Measurements from ENCODE around the gene NUP62.
A peak's percentile ranks its signal among the peaks of the same experiment; 100 is the strongest.
"Not testable (repeated sequence)": the region's sequence is repeated elsewhere in the genome, so short reads cannot be mapped to it uniquely, and the experiment has no call there.

NUP62 gene

DNA sequence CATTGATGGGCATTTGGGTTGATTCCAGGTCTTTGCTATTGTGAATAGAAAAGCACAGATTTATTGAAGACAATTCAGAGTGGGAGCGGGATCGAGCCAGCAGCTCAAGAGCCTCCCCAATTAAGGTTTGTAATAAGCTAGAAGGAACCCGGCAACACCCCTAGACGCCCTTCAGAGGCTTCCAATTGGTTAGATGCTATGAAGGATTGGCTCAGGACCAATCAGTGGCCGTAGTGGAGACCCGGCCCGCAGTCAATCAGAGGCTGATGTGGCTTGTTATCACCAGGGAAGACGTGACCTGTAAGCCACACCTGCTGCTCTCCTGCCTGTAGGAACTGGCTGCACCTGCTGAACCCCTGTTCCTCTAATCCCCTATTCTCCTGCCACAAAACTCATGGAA lies 17.1 kb upstream of the NUP62 start:
- no peak for DNase-seq (ENCODE audit: insufficient read length)
- FAIRE-seq = no peak
- TF ChIP-seq POLR2A (IDR thresholded peaks at IDR 0.05; ENCODE audit: low read depth, low read length) (no peak), TAF1 (IDR thresholded peaks at IDR 0.05; ENCODE audit: borderline replicate concordance, low read depth, low read length) (no peak), POLR2AphosphoS5 (IDR thresholded peaks at IDR 0.05; ENCODE audit: low read depth, low read length) (no peak)

DNA sequence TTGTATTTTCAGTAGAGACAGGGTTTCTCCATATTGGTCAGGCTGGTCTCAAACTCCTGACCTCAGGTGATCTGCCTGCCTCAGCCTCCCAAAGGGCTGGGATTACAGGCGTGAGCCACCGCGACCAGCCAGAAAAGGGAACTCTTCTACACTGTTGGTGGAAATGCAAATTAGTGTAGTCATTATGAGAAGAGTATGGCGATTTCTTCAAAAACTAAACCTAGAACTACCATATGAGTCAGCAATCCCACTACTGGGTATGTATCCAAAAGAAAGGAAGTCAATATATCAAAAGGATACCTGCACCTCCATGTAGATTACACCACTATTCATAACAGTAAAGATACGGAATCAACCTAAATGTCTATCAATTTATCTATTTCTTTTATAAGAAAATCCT lies 15.3 kb upstream of the NUP62 start:
- peak; percentile 17 for FAIRE-seq
- not testable (repeated sequence) for DNase-seq (ENCODE audit: insufficient read length)

DNA sequence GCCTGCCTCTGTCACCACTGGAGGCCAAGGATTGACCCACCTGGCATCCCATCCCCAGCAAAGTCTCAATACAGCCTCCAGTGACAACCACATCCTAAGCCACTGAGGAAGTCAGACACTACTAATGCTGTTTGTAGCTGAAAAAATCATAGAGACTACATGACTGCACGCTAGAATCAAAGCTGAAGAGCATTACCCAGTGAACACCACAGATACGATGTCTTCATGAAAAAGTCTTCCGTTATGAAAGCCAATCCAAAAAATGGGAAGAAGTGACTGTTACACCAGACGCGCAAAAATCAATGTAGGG lies 11.1 kb upstream of the NUP62 start:
- no peak for DNase-seq (ENCODE audit: insufficient read length)
- no peak for TF ChIP-seq TAF1 (IDR thresholded peaks at IDR 0.05; ENCODE audit: borderline replicate concordance, low read depth, low read length)
- no peak for TF ChIP-seq POLR2AphosphoS5 (IDR thresholded peaks at IDR 0.05; ENCODE audit: low read depth, low read length)
- no peak for TF ChIP-seq POLR2A (IDR thresholded peaks at IDR 0.05; ENCODE audit: low read depth, low read length)
- no peak for FAIRE-seq

DNA sequence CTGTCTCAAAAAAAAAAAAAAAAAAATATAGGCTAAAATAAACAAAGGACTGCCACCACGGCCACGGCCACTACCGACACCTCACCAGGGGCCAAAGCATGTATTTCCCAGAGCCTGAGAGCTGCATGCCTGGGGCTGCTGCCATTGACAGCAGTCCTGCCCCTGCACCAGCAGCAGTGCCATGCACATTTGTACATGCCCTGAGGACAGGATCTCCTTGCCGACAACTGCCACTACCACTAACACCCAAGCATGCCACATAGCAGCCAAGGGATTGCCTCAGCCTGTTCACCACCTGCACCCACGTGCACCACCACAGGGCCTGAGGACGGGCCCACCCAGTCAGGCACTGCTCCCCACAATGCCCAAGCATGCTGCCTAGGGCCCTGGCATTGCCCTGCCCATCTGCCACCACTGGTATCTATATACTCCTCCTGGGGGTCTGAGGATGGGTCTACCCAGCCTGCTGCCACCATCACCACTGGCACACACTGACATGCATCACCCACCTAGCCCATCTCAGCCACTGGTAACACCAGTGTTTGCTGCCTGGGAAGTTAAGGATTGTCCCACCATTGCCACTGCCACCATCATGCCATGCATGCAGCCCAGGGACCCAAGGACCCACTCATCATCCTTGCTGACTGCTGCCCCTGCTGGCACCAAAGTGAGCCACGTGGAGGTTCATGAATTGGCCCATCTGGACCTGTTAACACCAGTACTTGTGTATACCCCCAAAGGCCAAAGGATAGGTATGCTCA lies 10.6 kb upstream of the NUP62 start:
- no peak for TF ChIP-seq TAF1 (IDR thresholded peaks at IDR 0.05; ENCODE audit: borderline replicate concordance, low read depth, low read length)
- TF ChIP-seq POLR2A (IDR thresholded peaks at IDR 0.05; ENCODE audit: low read depth, low read length) = no peak
- no peak for TF ChIP-seq POLR2AphosphoS5 (IDR thresholded peaks at IDR 0.05; ENCODE audit: low read depth, low read length)
- FAIRE-seq (no peak), DNase-seq (ENCODE audit: insufficient read length) (no peak)

DNA sequence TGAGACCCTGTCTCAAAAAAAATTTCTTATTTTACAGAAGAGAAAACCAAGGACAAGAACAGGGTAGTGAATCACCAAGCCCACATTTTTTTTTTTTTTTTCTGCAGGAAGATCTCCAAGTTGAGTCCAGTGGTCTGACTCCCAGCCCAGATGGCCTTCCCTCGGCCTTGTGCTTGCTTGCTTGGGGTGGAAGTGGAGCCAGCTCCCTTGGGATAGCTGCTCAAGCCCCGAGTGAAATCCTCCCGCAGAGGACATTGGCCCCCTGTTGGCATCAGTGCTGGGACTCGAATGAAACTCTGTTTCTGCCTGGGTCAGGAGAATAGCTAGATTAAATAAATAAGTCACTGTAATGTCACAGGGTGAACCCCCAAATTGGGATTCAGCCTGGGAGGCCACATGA lies 9.4 kb upstream of the NUP62 start:
- FAIRE-seq (no peak), DNase-seq (ENCODE audit: insufficient read length) (no peak)
- TF ChIP-seq POLR2A (IDR thresholded peaks at IDR 0.05; ENCODE audit: low read depth, low read length) (no peak), POLR2AphosphoS5 (IDR thresholded peaks at IDR 0.05; ENCODE audit: low read depth, low read length) (no peak), TAF1 (IDR thresholded peaks at IDR 0.05; ENCODE audit: borderline replicate concordance, low read depth, low read length) (no peak)

DNA sequence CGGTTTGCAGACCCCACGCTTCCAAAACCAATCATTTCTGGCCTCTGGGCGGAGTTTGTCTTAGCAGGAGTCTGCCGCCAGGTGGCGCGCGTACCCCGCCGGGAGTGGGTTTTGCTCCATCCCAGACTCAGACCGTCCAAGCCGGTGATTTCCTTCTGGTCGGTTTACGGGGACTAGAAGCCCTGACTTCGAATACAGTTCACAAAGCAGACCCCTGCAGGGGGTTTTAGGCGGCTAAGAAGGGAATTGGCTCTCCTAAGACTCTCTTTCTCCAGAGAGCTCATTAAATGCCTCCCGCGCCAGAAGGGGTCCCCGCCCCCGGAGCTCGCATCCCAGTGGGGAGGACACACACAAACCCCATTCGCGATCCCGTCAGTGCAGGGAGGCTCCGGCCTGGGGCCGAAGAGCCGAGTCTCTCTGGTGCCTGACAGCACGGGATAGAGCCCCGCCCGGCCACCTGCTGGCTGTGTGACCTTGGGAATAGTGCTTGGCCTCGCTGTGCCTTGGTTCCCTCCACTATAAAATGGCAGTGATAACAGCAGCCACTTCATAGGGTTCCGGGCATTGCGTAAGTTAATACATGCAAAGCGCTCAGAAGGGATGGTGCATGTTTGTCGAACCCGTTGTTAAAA lies 8.6 kb upstream of the NUP62 start:
- FAIRE-seq = peak; percentile 94
- no peak for DNase-seq (ENCODE audit: insufficient read length)
- TF ChIP-seq POLR2A (IDR thresholded peaks at IDR 0.05; ENCODE audit: low read depth, low read length) (no peak), POLR2AphosphoS5 (IDR thresholded peaks at IDR 0.05; ENCODE audit: low read depth, low read length) (no peak), TAF1 (IDR thresholded peaks at IDR 0.05; ENCODE audit: borderline replicate concordance, low read depth, low read length) (no peak)

DNA sequence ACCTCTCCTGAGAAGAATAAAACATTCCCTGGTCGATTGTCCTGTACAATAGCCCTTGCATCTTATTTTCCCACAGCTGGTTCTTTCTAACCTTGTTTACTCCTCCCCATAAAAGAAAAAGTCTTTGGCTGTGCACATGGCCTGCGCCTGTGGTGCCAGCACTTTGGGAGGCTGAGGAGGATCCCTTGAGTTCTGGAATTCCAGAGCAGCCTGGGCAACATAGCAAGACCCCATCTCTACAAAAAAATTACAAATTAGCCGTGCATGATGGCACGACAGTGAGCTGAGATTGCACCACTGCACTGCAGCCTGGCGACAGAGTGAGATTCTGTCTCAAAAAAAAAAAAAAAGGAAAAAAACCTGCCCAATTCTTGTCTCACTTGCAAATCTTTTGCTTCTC lies 7.2 kb upstream of the NUP62 start:
- TF ChIP-seq TAF1 (IDR thresholded peaks at IDR 0.05; ENCODE audit: borderline replicate concordance, low read depth, low read length) (no peak), POLR2AphosphoS5 (IDR thresholded peaks at IDR 0.05; ENCODE audit: low read depth, low read length) (no peak), POLR2A (IDR thresholded peaks at IDR 0.05; ENCODE audit: low read depth, low read length) (no peak)
- no peak for FAIRE-seq
- DNase-seq (ENCODE audit: insufficient read length) = no peak

DNA sequence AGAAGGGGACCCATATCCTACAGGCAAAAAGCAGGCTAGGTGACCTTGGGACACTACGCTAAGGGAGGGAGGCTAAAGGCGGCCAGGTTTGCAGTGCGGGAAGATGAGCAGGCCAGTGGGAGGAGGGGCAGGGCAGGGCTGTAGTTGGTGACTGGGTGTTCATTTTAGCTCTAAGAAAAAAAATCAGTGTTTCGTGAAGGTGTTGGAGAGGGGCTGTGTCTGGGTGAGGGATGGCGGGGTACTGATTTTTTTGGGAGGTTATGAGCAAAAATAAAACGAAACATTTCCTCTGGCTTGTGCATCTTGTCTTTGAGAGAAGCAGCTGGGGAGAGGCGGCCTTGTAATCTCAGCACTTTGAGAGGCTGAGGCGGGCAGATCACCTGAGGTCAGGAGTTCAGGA lies 4.3 kb upstream of the NUP62 start:
- FAIRE-seq (no peak), DNase-seq (ENCODE audit: insufficient read length) (no peak)
- TF ChIP-seq POLR2AphosphoS5 (IDR thresholded peaks at IDR 0.05; ENCODE audit: low read depth, low read length) (peak; percentile 92), POLR2A (IDR thresholded peaks at IDR 0.05; ENCODE audit: low read depth, low read length) (peak; percentile 87), TAF1 (IDR thresholded peaks at IDR 0.05; ENCODE audit: borderline replicate concordance, low read depth, low read length) (no peak)

DNA sequence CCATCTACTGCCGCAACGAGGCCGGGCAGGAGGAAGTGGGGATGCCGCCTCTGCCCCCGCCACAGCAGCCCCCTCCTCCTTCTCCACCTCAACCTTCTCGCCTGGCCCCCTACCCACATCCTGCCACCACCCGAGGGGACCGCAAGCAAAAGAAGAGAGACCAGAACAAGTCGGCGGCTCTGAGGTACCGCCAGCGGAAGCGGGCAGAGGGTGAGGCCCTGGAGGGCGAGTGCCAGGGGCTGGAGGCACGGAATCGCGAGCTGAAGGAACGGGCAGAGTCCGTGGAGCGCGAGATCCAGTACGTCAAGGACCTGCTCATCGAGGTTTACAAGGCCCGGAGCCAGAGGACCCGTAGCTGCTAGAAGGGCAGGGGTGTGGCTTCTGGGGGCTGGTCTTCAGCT lies 3.4 kb upstream of the NUP62 start:
- TF ChIP-seq POLR2AphosphoS5 (IDR thresholded peaks at IDR 0.05; ENCODE audit: low read depth, low read length) (peak; percentile 70; the same call in 1 of the 2 replicates), TAF1 (IDR thresholded peaks at IDR 0.05; ENCODE audit: borderline replicate concordance, low read depth, low read length) (no peak)
- no peak for FAIRE-seq
- DNase-seq (ENCODE audit: insufficient read length) = no peak

DNA sequence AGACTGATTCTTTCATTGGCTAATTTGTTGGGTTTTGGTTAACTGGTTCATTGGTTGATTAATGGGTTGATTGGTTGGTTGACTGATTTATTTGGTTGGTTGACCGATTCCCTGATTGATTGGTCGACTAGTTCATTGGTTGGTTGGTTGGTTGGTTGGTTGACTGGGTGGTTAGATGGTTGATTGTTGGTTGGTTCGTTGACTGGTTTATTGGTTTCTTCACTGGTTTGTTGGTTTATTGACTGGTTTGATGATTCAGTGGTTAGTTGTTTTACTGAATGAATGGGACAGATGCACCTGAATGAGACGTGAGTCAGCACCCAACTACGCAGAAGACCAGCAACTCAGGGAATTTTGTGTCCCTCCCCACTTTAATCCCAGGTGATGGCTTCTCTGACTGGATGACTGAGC lies 2.7 kb upstream of the NUP62 start:
- peak; percentile 21 for FAIRE-seq

DNA sequence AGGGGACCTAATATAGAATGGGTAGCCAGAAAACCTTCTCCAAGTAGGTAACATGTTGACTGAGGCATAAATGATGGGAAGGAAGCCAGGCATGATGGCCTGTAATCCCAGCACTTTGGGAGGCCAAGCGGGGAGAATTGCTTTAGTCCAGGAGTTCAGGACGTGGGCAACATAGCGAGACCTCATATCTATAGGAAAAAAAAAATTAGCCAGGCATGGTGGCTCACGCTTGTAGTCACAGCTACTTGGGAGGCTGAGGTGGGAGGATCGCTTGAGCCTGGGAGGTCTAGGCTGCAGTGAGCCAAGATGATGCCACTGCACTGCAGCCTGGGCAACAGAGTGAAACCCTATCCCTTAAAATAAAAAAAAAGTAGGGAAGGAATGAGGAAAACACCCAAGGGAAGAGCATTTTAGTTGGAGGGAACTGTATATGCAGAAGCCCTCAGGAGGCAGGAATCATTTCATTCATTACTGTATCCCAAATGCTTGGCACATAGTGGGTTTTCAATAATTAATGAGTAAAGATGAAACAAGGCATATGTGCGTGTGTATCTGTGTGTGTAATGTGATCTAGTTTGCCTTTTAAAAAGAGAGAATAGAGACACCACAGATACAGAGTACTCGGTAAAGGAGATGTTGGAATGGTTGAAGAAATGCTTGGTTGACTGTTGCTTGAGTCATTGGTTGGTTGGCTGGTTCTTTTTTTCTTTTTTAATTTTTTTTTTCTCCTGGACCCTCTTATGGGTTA lies 2.2 kb upstream of the NUP62 start:
- no peak for FAIRE-seq
- peak; percentile 51 for TF ChIP-seq POLR2AphosphoS5 (IDR thresholded peaks at IDR 0.05; ENCODE audit: low read depth, low read length)
- no peak for TF ChIP-seq TAF1 (IDR thresholded peaks at IDR 0.05; ENCODE audit: borderline replicate concordance, low read depth, low read length)
- peak; percentile 56; the same call in 1 of the 2 replicates for TF ChIP-seq POLR2A (IDR thresholded peaks at IDR 0.05; ENCODE audit: low read depth, low read length)

More for the DNA sequence above, 2.7 kb upstream of the NUP62 start:
- TF ChIP-seq POLR2AphosphoS5 (IDR thresholded peaks at IDR 0.05; ENCODE audit: low read depth, low read length) (peak; percentile 63; the same call in 1 of the 2 replicates), TAF1 (IDR thresholded peaks at IDR 0.05; ENCODE audit: borderline replicate concordance, low read depth, low read length) (no peak)
- DNase-seq (ENCODE audit: insufficient read length) = no peak

DNA sequence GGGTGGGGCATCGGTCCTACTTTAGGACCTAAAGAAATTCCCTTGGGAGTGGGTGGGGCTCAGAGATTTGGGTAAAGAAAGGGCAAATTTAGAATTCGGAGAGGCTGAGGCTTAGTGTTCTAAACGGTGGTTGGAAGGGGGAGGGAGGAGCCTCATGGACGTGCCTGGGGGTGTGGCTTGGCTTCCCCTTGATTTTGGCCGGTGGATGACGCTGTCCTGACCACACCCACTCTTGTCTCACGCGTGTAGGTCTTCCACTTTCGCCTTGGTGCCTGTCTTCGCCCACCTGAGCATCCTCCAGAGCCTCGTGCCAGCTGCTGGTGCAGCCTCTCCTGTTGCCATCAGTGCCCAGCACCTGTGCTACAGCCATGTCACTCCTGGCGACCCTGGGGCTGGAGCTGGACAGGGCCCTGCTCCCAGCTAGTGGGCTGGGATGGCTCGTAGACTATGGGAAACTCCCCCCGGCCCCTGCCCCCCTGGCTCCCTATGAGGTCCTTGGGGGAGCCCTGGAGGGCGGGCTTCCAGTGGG lies 1.2 kb upstream of the NUP62 start:
- no peak; the same call in 1 of the 2 replicates for TF ChIP-seq POLR2AphosphoS5 (IDR thresholded peaks at IDR 0.05; ENCODE audit: low read depth, low read length)
- FAIRE-seq = no peak
- DNase-seq (ENCODE audit: insufficient read length) = no peak

More for the DNA sequence above, 2.2 kb upstream of the NUP62 start:
- DNase-seq (ENCODE audit: insufficient read length) = no peak
